Measurements from ENCODE around the gene MRPL51. TPM values are rescaled to one million over a fixed set of nuclear protein-coding genes. Genes with fewer than 3 reads are reported as not detected.
A peak's percentile ranks its signal among the peaks of the same experiment; 100 is the strongest.

The MRPL51 gene
- total and polyA plus RNA-seq, 10 of the 15 experiments (the other 5 are each of a cell fraction or from before 2014, with no cell fraction given) = 137 to 1,202 (median 267) TPM

DNA sequence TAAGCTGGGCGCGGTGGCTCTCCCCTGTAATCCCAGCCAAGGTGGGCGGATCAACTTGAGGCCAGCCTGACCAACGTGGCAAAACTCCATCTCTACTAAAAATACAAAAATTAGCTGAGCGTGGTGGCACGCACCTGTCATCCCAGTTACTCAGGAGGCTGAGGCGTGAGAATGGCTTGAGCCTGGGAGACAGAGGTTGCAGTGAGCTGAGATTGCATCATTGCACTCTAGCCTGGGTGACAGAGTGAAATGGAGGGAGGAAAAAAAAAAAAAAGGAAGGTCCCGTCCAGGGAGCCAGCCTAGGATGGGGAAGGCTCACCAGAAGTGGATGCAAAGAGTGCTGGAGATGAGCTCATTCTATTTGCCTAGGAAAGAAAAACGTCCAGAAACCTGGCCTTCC is 50.2 kb downstream of the MRPL51 start (continued):
- TF ChIP-seq PRDM15 (CRISPR knock-in tag; IDR thresholded peaks at IDR 0.05) = no peak
- TF ChIP-seq, protein P1, sequence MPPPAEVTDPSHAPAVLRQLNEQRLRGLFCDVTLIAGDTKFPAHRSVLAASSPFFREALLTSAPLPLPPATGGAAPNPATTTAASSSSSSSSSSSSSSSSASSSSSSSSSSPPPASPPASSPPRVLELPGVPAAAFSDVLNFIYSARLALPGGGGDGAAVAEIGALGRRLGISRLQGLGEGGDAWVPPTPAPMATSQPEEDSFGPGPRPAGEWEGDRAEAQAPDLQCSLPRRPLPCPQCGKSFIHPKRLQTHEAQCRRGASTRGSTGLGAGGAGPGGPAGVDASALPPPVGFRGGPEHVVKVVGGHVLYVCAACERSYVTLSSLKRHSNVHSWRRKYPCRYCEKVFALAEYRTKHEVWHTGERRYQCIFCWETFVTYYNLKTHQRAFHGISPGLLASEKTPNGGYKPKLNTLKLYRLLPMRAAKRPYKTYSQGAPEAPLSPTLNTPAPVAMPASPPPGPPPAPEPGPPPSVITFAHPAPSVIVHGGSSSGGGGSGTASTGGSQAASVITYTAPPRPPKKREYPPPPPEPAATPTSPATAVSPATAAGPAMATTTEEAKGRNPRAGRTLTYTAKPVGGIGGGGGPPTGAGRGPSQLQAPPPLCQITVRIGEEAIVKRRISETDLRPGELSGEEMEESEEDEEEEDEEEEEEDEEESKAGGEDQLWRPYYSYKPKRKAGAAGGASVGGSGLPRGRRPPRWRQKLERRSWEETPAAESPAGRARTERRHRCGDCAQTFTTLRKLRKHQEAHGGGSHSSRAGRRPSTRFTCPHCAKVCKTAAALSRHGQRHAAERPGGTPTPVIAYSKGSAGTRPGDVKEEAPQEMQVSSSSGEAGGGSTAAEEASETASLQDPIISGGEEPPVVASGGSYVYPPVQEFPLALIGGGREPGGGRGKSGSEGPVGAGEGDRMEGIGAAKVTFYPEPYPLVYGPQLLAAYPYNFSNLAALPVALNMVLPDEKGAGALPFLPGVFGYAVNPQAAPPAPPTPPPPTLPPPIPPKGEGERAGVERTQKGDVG (CRISPR knock-in tag; IDR thresholded peaks at IDR 0.05) = no peak
- TF ChIP-seq RFX5 (IDR thresholded peaks at IDR 0.05; ENCODE audit: low read depth, low read length) = no peak
- no peak for TF ChIP-seq ETV6 (conservative IDR thresholded peaks at IDR 0.05 in 1 of 2, IDR thresholded peaks at IDR 0.05 in 1 of 2; ENCODE audit: borderline replicate concordance in 1 of 2, low read depth in 1 of 2)
- no peak for TF ChIP-seq CHD4 (IDR thresholded peaks at IDR 0.05)
- TF ChIP-seq, protein P2, sequence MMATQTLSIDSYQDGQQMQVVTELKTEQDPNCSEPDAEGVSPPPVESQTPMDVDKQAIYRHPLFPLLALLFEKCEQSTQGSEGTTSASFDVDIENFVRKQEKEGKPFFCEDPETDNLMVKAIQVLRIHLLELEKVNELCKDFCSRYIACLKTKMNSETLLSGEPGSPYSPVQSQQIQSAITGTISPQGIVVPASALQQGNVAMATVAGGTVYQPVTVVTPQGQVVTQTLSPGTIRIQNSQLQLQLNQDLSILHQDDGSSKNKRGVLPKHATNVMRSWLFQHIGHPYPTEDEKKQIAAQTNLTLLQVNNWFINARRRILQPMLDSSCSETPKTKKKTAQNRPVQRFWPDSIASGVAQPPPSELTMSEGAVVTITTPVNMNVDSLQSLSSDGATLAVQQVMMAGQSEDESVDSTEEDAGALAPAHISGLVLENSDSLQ (IDR thresholded peaks at IDR 0.05) = no peak
- TF ChIP-seq ZBED1 (IDR thresholded peaks at IDR 0.05; ENCODE audit: borderline replicate concordance) = no peak
- TF ChIP-seq IRF3 (IDR thresholded peaks at IDR 0.05) = no peak
- no peak for TF ChIP-seq MTA3 (IDR thresholded peaks at IDR 0.05; ENCODE audit: borderline replicate concordance, low read length)
- peak in 1 of 2 experiments; percentile 42; a peak in 1 of 4 replicates for TF ChIP-seq CEBPB (IDR thresholded peaks at IDR 0.05; ENCODE audit: borderline replicate concordance in 1 of 2, low read depth in 2 of 2, low read length in 2 of 2)
- no peak for TF ChIP-seq ZZZ3 (IDR thresholded peaks at IDR 0.05; ENCODE audit: control insufficient read depth, insufficient read length, low read depth)
- TF ChIP-seq SIN3A (IDR thresholded peaks at IDR 0.05; ENCODE audit: low read depth, low read length) = no peak
- no peak for TF ChIP-seq SMAD1 (IDR thresholded peaks at IDR 0.05; ENCODE audit: low read depth, partially characterized antibody)
- TF ChIP-seq RB1 (IDR thresholded peaks at IDR 0.05; ENCODE audit: borderline replicate concordance) = no peak
- TF ChIP-seq SIX5 (IDR thresholded peaks at IDR 0.05; ENCODE audit: low read depth, low read length, severe bottlenecking) = no peak
- TF ChIP-seq BCL11A (IDR thresholded peaks at IDR 0.05; ENCODE audit: low read depth, low read length) = no peak
- TF ChIP-seq KDM1A (IDR thresholded peaks at IDR 0.05; ENCODE audit: borderline replicate concordance) = no peak
- TF ChIP-seq EGR1 (IDR thresholded peaks at IDR 0.05; ENCODE audit: borderline replicate concordance in 1 of 2, low read depth in 2 of 2, low read length in 2 of 2) = 0 out of 3 replicates have a peak, but pooled peaks of 1 of the 2 experiments have one; percentile 20
- TF ChIP-seq, protein P3, sequence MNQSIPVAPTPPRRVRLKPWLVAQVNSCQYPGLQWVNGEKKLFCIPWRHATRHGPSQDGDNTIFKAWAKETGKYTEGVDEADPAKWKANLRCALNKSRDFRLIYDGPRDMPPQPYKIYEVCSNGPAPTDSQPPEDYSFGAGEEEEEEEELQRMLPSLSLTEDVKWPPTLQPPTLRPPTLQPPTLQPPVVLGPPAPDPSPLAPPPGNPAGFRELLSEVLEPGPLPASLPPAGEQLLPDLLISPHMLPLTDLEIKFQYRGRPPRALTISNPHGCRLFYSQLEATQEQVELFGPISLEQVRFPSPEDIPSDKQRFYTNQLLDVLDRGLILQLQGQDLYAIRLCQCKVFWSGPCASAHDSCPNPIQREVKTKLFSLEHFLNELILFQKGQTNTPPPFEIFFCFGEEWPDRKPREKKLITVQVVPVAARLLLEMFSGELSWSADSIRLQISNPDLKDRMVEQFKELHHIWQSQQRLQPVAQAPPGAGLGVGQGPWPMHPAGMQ (IDR thresholded peaks at IDR 0.05; ENCODE audit: borderline replicate concordance) = no peak
- TF ChIP-seq PAX5 (IDR thresholded peaks at IDR 0.05; ENCODE audit: borderline replicate concordance, low read depth, low read length) = peak; percentile 22; the same call in 1 of the 2 replicates

All from GM12878 (cell line).